DMS 273 (cell line): ENCODE data around the gene VANGL2.
"Not testable (repeated sequence)": the region's sequence is repeated elsewhere in the genome, so short reads cannot be mapped to it uniquely, and the experiment has no call there.

ENCODE experiments used
- DNase-seq: peaks from one replicate; lab custom pipeline; 2025; ENCODE audit not compliant: unreplicated experiment; lab: John Stamatoyannopoulos, UW

Gene VANGL2

GRCh38 chr1:160369087-160369486, 31.3 kb upstream of the VANGL2 start:
- no peak for DNase-seq

GRCh38 chr1:160370561-160371345, 29.6 kb upstream of the VANGL2 start:
- peak; percentile 48 for DNase-seq

DNA sequence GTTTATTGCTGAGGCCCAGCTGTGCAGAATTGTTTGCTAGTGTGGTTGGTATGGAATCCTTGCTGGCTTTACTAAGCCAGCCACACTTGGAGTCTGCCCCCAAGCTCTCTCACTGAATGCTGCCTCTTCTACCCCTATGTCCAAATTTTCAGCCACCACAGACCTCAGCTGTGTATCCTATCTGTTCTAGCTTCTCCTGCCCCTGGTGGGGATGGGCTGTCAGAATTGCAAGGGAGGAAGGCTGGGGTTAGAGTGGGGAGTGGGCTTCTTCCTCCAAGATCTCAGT, 29.1 kb upstream of the VANGL2 start:
- DNase-seq: peak; percentile 48

GRCh38 chr1:160371756-160372155, 28.6 kb upstream of the VANGL2 start:
- no peak for DNase-seq

- peak; percentile 41 for DNase-seq
These were observed 26.7 kb upstream of the VANGL2 start for GRCh38 chr1:160373696-160374095.

DNA sequence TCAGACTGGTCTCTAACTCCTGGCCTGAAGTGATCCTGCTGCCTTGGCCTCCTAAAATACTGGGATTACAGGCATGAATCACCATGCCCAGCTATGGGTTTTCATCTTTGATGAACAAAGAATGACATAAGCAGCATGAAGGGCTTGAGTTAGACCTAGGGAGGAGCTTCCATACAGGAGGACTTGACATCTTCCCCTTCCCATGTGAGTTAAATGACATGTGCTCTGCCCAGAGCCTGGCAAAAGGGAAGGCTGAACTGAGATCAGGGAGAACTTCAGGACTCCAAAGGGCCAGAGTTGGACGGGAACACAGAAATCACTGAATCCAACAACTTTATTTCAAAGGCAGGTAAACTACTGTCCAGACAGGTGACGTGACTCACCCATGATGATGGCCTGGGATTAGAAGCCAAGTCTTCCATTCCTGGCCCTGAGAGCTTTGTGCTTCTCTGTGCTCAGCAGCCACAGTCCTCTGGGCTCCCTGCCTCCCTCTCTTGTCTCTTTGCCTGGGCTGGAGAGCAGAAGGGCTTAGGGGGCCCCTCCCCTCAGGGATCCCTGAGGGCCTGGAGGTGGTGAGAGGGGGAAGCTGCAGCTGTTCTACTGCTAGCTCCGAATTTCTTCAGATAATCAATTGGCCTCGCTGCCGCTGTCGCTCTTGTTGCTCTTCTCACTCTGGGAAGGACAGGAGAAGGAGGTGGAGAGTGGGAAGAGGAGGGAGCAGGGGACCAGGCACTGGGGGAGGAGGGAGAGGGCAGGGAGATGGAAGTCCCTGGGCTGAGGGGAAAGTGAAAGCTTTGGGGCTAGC, 25.9 kb upstream of the VANGL2 start:
- peak; percentile 93 for DNase-seq

- DNase-seq: peak; percentile 57
These were observed 24.4 kb upstream of the VANGL2 start for GRCh38 chr1:160375788-160376524.

- DNase-seq: peak; percentile 89
These were observed 23.7 kb upstream of the VANGL2 start for GRCh38 chr1:160376525-160377131.

DNA sequence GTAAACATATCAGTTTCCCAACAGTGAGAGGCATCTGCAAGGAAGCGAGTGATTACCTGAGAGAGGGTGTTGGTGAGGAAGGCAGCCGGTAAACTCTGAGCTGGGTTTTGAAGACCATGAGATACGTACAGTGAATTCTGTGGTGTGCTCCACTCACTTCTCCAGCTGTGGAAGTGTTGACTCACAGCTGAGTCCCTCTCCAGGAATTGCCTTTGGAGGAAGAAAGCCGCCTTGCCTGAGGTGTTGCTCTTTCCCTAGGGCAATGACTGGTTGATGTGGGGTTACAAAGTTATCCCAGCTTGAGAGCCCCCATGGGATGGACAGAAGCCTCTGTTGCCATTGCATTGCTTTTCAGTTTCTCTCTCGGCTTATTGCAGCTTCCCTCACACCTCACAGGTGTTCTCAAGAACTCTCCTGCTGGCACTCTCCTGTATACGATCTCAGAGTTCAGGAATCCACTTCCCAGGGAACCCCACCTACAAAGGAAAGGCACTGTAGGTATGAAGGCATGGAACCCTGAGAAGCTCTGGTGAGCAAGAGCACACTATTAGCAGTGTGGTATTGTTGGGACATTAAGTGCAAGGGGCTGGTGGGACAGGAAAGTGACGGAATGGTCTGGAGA, 22.7 kb upstream of the VANGL2 start:
- DNase-seq: no peak

DNA sequence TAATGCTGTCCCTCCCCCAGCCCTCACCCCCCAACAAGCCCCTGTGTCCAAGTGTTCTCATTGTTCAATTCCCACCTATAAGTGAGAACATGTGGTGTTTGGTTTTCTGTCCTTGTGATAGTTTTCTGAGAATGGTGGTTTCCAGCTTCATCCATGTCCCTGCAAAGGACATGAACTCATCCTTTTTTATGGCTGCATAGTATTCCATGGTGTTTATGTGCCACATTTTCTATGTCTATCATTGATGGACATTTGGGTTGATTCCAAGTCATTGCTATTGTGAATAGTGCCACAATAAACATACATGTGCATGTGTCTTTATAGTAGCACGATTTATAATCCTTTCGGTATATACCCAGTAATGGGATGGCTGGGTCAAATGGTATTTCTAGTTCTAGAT, 15.6 kb upstream of the VANGL2 start:
- not testable (repeated sequence) for DNase-seq

DNA sequence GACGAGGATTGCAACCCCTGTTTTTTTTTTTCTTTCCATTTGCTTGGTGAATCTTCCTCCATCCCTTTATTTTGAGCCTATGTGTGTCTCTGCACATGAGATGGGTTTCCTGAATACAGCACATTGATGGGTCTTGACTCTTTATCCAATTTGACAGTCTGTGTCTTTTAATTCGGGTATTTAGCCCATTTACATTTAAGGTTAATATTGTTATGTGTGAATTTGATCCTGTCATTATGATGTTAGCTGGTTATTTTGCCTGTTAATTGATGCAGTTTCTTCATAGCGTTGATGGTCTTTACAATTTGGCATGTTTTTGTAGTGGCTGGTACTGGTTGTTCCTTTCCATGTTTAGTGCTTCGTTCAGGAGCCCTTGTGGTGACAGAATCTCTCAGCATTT, 12.0 kb upstream of the VANGL2 start:
- not testable (repeated sequence) for DNase-seq

GRCh38 chr1:160394673-160395072, 5.7 kb upstream of the VANGL2 start:
- DNase-seq: no peak

- no peak for DNase-seq
These were observed 2.7 kb upstream of the VANGL2 start for GRCh38 chr1:160397651-160398050.

GRCh38 chr1:160398823-160399222, 1.5 kb upstream of the VANGL2 start:
- DNase-seq: no peak

DNA sequence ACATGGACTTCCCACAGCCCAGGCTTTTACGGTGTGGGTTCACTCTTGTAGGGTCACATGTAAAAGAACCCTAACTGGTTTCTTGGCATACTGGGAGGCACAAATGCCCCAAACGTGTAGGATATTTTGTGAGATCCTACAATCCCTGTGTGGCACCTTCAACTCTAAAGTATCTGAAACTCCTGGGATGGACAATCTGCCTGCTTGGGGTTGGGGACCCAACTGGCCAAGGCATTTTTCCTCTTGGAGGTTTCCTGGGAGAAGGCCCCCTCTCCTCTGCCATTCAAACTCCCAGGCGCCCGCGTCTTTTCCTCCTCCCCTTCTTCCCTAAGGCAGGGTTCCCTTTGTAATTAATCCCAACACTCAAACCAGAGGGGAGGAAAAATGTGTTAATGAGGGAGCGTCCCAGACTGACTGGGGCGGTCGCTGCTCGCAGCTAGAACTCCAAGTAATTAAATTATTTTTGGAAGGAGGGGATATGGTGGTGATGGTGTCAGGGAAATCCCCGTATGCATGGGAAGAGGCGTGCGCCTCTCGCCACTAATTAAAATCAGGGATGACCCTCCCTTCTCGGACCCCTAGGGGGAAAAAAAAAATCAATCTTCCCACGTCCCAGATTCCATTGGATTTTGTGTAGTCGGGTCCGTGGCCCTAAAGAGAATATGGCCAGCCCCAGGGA, 681 bp upstream of the VANGL2 start:
- no peak for DNase-seq

DNA sequence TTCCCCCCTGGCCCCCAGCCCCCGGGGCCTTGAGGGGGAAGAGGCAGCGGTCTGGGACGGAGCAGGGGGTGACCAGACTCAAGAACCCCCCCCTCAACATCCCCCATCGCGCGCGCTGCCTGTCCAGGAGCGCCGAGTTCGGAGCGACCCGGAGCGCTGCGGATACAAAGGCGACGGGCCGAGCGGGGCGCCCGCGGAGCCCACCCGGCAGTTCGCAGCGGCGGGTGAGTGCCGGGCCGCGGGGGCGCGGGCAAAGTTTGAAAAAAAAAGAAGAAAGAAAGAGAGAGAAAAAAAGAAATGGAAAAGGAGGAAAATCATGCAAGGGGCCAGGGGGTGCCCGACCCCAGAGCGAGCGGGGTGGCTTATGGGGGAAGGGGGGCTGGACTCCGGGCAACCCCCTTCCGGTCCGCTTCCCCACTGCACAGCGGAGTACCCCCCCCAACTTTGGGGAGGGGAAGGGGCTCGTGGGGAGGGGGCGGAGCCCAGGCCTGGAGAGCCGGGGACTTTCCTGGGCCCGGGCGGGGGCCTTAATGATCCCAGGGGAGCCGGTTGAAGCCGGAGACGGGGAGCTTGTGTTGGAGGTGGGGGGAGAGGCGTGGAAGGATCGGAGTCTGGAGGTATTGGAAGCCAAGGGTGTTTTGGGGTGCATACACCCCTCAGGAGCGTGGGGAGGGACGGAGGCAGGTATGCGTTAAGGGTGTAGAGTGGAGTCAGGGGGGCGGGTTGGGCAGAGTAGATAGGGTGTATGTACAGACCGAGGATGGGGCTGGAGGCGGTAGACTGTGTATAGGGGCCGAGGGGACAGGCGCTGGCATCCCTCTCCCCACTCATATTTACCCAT, 502 bp downstream of the VANGL2 start:
- peak; percentile 58 for DNase-seq

GRCh38 chr1:160401487-160401805, 1.1 kb downstream of the VANGL2 start:
- no peak for DNase-seq

- DNase-seq: no peak
These were observed 1.8 kb downstream of the VANGL2 start for GRCh38 chr1:160402001-160402795.

- DNase-seq: no peak
These were observed 2.9 kb downstream of the VANGL2 start for GRCh38 chr1:160403244-160403643.
